ENCODE results near the gene CEP120. TPM values are rescaled to one million over a fixed set of nuclear protein-coding genes. Genes with fewer than 3 reads are reported as not detected.

CEP120 gene
- total and polyA plus RNA-seq, 7 experiments from 2014 or later, result 22.5 to 74.6 (median 46.3) TPM

DNA sequence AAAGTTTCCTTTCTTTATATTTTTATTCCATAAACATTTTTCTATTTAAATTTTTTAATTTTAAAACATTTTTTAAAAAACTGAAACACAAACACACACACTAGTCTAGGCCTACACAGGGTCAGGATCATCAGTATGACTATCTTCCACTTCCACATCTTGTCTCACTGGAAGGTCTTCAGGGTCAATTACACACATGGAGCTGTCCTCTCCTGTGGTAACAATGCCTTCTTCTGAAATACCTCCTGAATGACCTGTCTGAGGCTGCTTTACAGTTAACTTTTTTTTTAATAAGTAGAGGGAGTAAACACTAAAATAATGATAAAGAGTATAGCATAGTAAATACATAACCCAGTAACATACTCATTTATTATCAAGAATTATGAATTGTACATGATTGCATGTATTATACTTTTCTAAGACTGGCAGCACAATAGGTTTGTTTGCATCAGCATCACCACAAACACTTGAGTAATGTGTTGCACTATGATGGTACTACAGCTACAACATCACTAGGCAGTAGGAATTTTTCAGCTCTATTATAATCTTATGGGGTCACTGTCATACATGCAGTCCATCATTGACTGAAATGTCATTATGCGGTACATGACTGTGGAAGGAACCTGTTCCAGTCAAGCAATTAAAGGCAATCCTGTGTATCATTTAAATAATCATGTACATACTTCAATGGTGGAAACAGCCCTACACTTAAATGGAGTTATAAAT, 17.4 kb upstream of the CEP120 start:
- H3K4me3 ChIP-seq (ENCODE audit: low read length), result no peak overlapping the region
- H3K4me1 ChIP-seq (ENCODE audit: control insufficient read depth in 2 of 2, insufficient read depth in 2 of 2, low read length in 2 of 2), result no peaks in the 10 kb centered on the region
- H3K27me3 ChIP-seq (ENCODE audit: control insufficient read depth in 2 of 2, insufficient read depth in 2 of 2, low read length in 2 of 2), result no peaks in the 10 kb centered on the region
- Mint-ChIP-seq H3K9me3 (no peaks in the 10 kb centered on the region), H3K36me3 (no peaks in the 10 kb centered on the region), H3K27me3 (peaks cover 0 to 5% (median 0%) of the 10 kb centered on the region in 5 donors), H3K27ac (peak overlapping the region in 1 of 9 donors; percentile 23), H3K4me3 (no peak overlapping the region), H3K4me1 (peaks cover 0 to 32% (median 0%) of the 10 kb centered on the region in 7 donors)
- intact Hi-C loops (cut with micrococcal nuclease), result no loop called here
- ATAC-seq (no peak), DNase-seq (no peak)
- no peaks in the 10 kb centered on the region for H3K9me3 ChIP-seq (ENCODE audit: control insufficient read depth in 2 of 3, low read length in 3 of 3)
- no peak overlapping the region for H3K27ac ChIP-seq (ENCODE audit: low read depth, low read length)
- CTCF ChIA-PET, result no interaction called here
- H3K36me3 ChIP-seq (ENCODE audit: control insufficient read depth in 2 of 3, insufficient read depth in 3 of 3, low read length in 3 of 3), result no peaks in the 10 kb centered on the region
- POLR2A ChIA-PET, result interaction anchor here (1.1 kb wide), 1 partner anchor 17 kb away, joined by 6 read pairs; no protein-coding TSS in a partner anchor

DNA sequence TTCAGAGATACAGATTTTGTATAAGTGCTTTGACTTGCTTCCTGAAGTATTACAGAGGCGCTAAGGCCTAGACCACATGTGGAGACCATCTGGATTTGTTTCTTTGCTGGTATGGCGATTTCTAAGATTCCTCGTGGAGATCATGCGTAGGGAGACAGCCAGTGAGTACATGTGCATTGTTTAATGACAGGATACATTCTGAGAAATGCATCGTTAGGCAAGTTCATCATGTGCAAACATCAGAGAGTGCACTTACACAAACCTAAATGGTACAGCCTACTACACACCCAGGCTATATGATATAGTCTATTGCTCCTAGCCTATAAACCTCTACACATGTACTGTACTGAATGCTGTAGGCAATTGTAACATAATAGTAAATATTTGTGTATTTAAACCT, 16.5 kb upstream of the CEP120 start:
- Mint-ChIP-seq H3K36me3 (no peaks in the 10 kb centered on the region), H3K27me3 (peaks cover 0 to 5% (median 0%) of the 10 kb centered on the region in 5 donors), H3K4me1 (peaks cover 0 to 32% (median 0%) of the 10 kb centered on the region in 7 donors), H3K4me3 (no peak overlapping the region), H3K27ac (peak overlapping the region in 1 of 9 donors; percentile 82), H3K9me3 (no peaks in the 10 kb centered on the region)
- ChIA-PET POLR2A (no interaction called here), CTCF (no interaction called here)
- Histone ChIP-seq H3K9me3 (ENCODE audit: control insufficient read depth in 2 of 3, low read length in 3 of 3) (no peaks in the 10 kb centered on the region), H3K27ac (ENCODE audit: low read depth, low read length) (no peak overlapping the region), H3K36me3 (ENCODE audit: control insufficient read depth in 2 of 3, insufficient read depth in 3 of 3, low read length in 3 of 3) (no peaks in the 10 kb centered on the region), H3K27me3 (ENCODE audit: control insufficient read depth in 2 of 2, insufficient read depth in 2 of 2, low read length in 2 of 2) (no peaks in the 10 kb centered on the region), H3K4me1 (ENCODE audit: control insufficient read depth in 2 of 2, insufficient read depth in 2 of 2, low read length in 2 of 2) (no peaks in the 10 kb centered on the region), H3K4me3 (ENCODE audit: low read length) (no peak overlapping the region)
- intact Hi-C loops (cut with micrococcal nuclease), result loop anchor here in 1 of 2 donors (1.0 kb wide), 3 partner anchors 9 to 73 kb away; partner anchors contain the start of genes CEP120 and CSNK1G3
- no peak for ATAC-seq
- no peak for DNase-seq

DNA sequence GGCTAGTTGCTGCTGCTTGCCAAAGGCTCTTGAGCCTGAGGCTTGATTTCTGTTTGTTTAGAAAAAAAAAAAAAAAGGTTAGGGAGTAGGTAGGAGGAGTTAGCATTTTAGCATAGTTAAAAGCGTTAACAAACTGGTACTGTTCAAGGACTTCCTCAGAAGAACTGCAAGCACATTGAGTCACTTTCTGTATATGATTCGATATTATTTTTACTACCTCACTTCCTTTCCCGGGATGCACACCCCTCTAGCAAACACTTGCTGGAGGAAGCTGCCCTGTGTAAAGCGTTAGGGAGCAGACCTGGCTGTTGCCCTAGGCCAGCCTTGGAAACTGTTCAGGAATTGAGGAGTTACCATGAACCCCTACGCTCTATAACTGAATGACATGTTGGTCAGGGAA, 15.7 kb upstream of the CEP120 start:
- peak; percentile 60 for ATAC-seq
- Histone ChIP-seq H3K4me1 (ENCODE audit: control insufficient read depth in 2 of 2, insufficient read depth in 2 of 2, low read length in 2 of 2) (no peaks in the 10 kb centered on the region), H3K4me3 (ENCODE audit: low read length) (no peak overlapping the region), H3K36me3 (ENCODE audit: control insufficient read depth in 2 of 3, insufficient read depth in 3 of 3, low read length in 3 of 3) (no peaks in the 10 kb centered on the region), H3K9me3 (ENCODE audit: control insufficient read depth in 2 of 3, low read length in 3 of 3) (no peaks in the 10 kb centered on the region), H3K27ac (ENCODE audit: low read depth, low read length) (no peak overlapping the region), H3K27me3 (ENCODE audit: control insufficient read depth in 2 of 2, insufficient read depth in 2 of 2, low read length in 2 of 2) (no peaks in the 10 kb centered on the region)
- Mint-ChIP-seq H3K36me3 (no peaks in the 10 kb centered on the region), H3K4me1 (peaks cover 0 to 32% (median 0%) of the 10 kb centered on the region in 7 donors), H3K9me3 (no peaks in the 10 kb centered on the region), H3K27ac (peak overlapping the region in 2 of 9 donors; percentile 12 to 82), H3K4me3 (peak overlapping the region in 1 of 10 donors; percentile 50), H3K27me3 (peaks cover 0 to 2% (median 0%) of the 10 kb centered on the region in 5 donors)
- POLR2A ChIA-PET, result interaction anchor here (1.2 kb wide), 1 partner anchor 15 kb away, joined by 5 read pairs; the partner anchor contains the start of gene CEP120
- CTCF ChIA-PET, result no interaction called here
- peak in 1 of 9 donors; percentile 50 for DNase-seq
- intact Hi-C loops (cut with micrococcal nuclease), result loop anchor here in 1 of 2 donors (1.0 kb wide), 3 partner anchors 9 to 73 kb away; partner anchors contain the start of genes CEP120 and CSNK1G3

DNA sequence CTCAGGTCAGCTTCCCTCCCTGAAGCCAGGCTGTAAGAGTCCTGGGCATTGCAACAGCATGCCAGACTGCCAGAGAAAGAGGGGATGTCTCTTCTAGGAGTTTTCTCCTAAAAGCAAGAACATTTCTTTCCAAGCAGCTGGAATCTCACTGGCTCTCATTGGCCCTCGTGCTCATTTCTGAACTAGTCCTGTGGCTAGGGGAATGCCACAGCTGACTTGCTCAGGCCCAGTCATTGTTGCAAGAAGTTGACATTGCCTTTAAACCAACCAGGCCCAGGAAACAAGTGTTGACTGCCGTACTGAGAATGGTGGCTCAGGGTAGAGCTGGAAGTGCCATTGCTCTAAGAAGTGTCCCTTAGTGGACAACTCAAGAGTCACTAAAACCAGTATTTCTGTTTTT, 15.0 kb upstream of the CEP120 start:
- Histone ChIP-seq H3K36me3 (ENCODE audit: control insufficient read depth in 2 of 3, insufficient read depth in 3 of 3, low read length in 3 of 3) (no peaks in the 10 kb centered on the region), H3K4me3 (ENCODE audit: low read length) (no peak overlapping the region), H3K9me3 (ENCODE audit: control insufficient read depth in 2 of 3, low read length in 3 of 3) (no peaks in the 10 kb centered on the region), H3K4me1 (ENCODE audit: control insufficient read depth in 2 of 2, insufficient read depth in 2 of 2, low read length in 2 of 2) (no peaks in the 10 kb centered on the region), H3K27ac (ENCODE audit: low read depth, low read length) (no peak overlapping the region), H3K27me3 (ENCODE audit: control insufficient read depth in 2 of 2, insufficient read depth in 2 of 2, low read length in 2 of 2) (no peaks in the 10 kb centered on the region)
- peak in 1 of 9 donors; percentile 37 for DNase-seq
- ChIA-PET POLR2A (interaction anchor here (1.2 kb wide), 1 partner anchor 14 kb away, joined by 5 read pairs; the partner anchor contains the start of gene CEP120), CTCF (no interaction called here)
- peaks cover 0 to 32% (median 0%) of the 10 kb centered on the region in 7 donors for H3K4me1 Mint-ChIP-seq
- H3K9me3 Mint-ChIP-seq, result no peaks in the 10 kb centered on the region
- no peaks in the 10 kb centered on the region for H3K36me3 Mint-ChIP-seq
- intact Hi-C loops (cut with micrococcal nuclease), result no loop called here
- no peak for ATAC-seq
- H3K27me3 Mint-ChIP-seq, result no peaks in the 10 kb centered on the region
- no peak overlapping the region for H3K4me3 Mint-ChIP-seq
- H3K27ac Mint-ChIP-seq, result peak overlapping the region in 1 of 9 donors; percentile 58

DNA sequence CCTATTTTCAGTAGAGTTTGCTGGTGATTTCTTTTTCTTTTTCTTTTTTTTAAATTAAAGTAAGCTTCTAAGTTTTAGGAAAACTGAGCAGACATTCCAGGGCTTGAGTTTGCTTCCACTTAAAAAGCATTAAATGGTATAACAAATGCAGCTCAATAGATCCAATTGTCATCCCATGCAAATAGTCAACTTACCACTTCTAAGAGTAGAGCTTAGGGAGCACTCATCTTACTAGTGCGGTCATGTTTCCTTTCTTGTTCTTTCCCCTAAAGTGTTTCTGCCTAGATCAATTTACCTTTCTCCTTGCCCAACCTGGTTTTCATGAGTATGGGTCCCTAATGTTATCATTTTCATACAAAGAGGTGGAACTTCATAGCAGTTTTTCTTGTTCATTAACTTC, 13.0 kb upstream of the CEP120 start:
- CTCF ChIA-PET, result interaction anchor here (0.7 kb wide), 1 partner anchor 12 kb away, joined by 3 read pairs; no protein-coding TSS in a partner anchor

DNA sequence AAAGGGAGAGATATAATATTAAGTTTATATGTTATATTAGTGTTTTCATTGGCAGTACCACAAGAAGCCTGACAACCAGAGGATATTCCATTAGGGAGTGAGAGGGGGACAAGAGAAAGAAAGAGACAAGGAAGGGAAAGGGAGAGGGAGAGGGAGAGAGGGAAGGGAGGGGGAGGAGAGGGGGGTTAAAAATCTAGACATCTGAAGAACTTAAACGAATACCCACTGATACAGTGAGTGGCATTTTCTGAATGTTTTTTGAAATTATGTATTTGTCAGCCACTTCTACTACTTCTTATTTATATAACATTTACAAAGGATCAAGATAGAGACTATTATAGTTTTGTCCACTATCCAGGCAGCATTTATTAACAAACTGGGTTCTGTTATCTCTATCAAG, 11.6 kb upstream of the CEP120 start:
- Histone ChIP-seq H3K9me3 (ENCODE audit: control insufficient read depth in 2 of 3, low read length in 3 of 3) (no peaks in the 10 kb centered on the region), H3K27me3 (ENCODE audit: control insufficient read depth in 2 of 2, insufficient read depth in 2 of 2, low read length in 2 of 2) (no peaks in the 10 kb centered on the region), H3K36me3 (ENCODE audit: control insufficient read depth in 2 of 3, insufficient read depth in 3 of 3, low read length in 3 of 3) (no peaks in the 10 kb centered on the region), H3K4me1 (ENCODE audit: control insufficient read depth in 2 of 2, insufficient read depth in 2 of 2, low read length in 2 of 2) (no peaks in the 10 kb centered on the region), H3K4me3 (ENCODE audit: low read length) (no peak overlapping the region), H3K27ac (ENCODE audit: low read depth, low read length) (no peak overlapping the region)
- ChIA-PET CTCF (no interaction called here), POLR2A (interaction anchor here (0.6 kb wide), 1 partner anchor 176 kb away, joined by 5 read pairs; no protein-coding TSS in a partner anchor)
- intact Hi-C loops (cut with micrococcal nuclease), result no loop called here
- DNase-seq (no peak), ATAC-seq (no peak)
- no peak overlapping the region for H3K4me3 Mint-ChIP-seq
- peaks cover 0 to 2% (median 0%) of the 10 kb centered on the region in 5 donors for H3K36me3 Mint-ChIP-seq
- H3K27me3 Mint-ChIP-seq, result peaks cover 0 to 7% (median 0%) of the 10 kb centered on the region in 5 donors
- no peak overlapping the region for H3K27ac Mint-ChIP-seq
- H3K9me3 Mint-ChIP-seq, result peaks cover 0 to 2% (median 0%) of the 10 kb centered on the region in 11 donors
- H3K4me1 Mint-ChIP-seq, result peaks cover 0 to 15% (median 0%) of the 10 kb centered on the region in 7 donors

More for the DNA sequence above, 13.0 kb upstream of the CEP120 start:
- H3K27ac Mint-ChIP-seq, result no peak overlapping the region
- H3K4me1 Mint-ChIP-seq, result peaks cover 0 to 24% (median 0%) of the 10 kb centered on the region in 7 donors
- DNase-seq (no peak), ATAC-seq (no peak)
- no peaks in the 10 kb centered on the region for H3K36me3 ChIP-seq (ENCODE audit: control insufficient read depth in 2 of 3, insufficient read depth in 3 of 3, low read length in 3 of 3)
- POLR2A ChIA-PET, result interaction anchor here (0.8 to 1.4 kb wide), 3 partner anchors 9 to 57 kb away, joined by 3 to 5 read pairs (median 3); partner anchors contain the start of gene CEP120
- no peaks in the 10 kb centered on the region for H3K9me3 ChIP-seq (ENCODE audit: control insufficient read depth in 2 of 3, low read length in 3 of 3)
- no peaks in the 10 kb centered on the region for H3K27me3 ChIP-seq (ENCODE audit: control insufficient read depth in 2 of 2, insufficient read depth in 2 of 2, low read length in 2 of 2)
- H3K9me3 Mint-ChIP-seq, result peaks cover 0 to 2% (median 0%) of the 10 kb centered on the region in 11 donors
- H3K4me3 ChIP-seq (ENCODE audit: low read length), result no peak overlapping the region
- H3K27ac ChIP-seq (ENCODE audit: low read depth, low read length), result no peak overlapping the region
- no peak overlapping the region for H3K4me3 Mint-ChIP-seq
- no peaks in the 10 kb centered on the region for H3K4me1 ChIP-seq (ENCODE audit: control insufficient read depth in 2 of 2, insufficient read depth in 2 of 2, low read length in 2 of 2)
- intact Hi-C loops (cut with micrococcal nuclease), result no loop called here
- H3K36me3 Mint-ChIP-seq, result peaks cover 0 to 2% (median 0%) of the 10 kb centered on the region in 5 donors
- peaks cover 0 to 7% (median 0%) of the 10 kb centered on the region in 5 donors for H3K27me3 Mint-ChIP-seq
